ENCODE results near the gene PPP1R14B. TPM values are rescaled to one million over a fixed set of nuclear protein-coding genes. Genes with fewer than 3 reads are reported as not detected.

PPP1R14B gene
- total RNA-seq, 1 donor from 2014 or later: 95.0 TPM

Small RNAs within 50 kb of the gene (small RNA-seq; reads per million reads assigned to genes)
- gene RF00019: not detected

Other genes with a start within 250 kb of the PPP1R14B start
- 0.52 TPM for gene FLRT1, start 211.0 kb downstream of the PPP1R14B start, total RNA-seq
- gene MACROD1, start 80.8 kb downstream of the PPP1R14B start, total RNA-seq: 91.9 TPM
- 69.9 TPM for gene STIP1, start 60.8 kb downstream of the PPP1R14B start, total RNA-seq
- gene FERMT3, start 40.2 kb downstream of the PPP1R14B start, total RNA-seq: 4.7 TPM
- gene TRPT1, start 20.8 kb downstream of the PPP1R14B start, total RNA-seq: 53.2 TPM
- gene NUDT22, start 20.7 kb downstream of the PPP1R14B start, total RNA-seq: 17.2 TPM
- gene DNAJC4, start 16.4 kb downstream of the PPP1R14B start, total RNA-seq: 18.8 TPM
- gene VEGFB, start 12.4 kb downstream of the PPP1R14B start, total RNA-seq: 24.5 TPM
- gene FKBP2, start 5.8 kb downstream of the PPP1R14B start, total RNA-seq: 26.1 TPM
- 9.4 TPM for gene PLCB3, start 4.6 kb upstream of the PPP1R14B start, total RNA-seq
- gene BAD, start 37.7 kb upstream of the PPP1R14B start, total RNA-seq: 23.5 TPM
- gene GPR137, start 38.9 kb upstream of the PPP1R14B start, total RNA-seq: 6.3 TPM
- not detected for gene KCNK4, start 44.4 kb upstream of the PPP1R14B start, total RNA-seq
- not detected for gene CATSPERZ, start 53.4 kb upstream of the PPP1R14B start, total RNA-seq
- 35.0 TPM for gene ESRRA, start 58.6 kb upstream of the PPP1R14B start, total RNA-seq
- gene TRMT112, start 70.6 kb upstream of the PPP1R14B start, total RNA-seq: 247 TPM
- gene PRDX5, start 71.2 kb upstream of the PPP1R14B start, total RNA-seq: 144 TPM
- gene CCDC88B, start 93.3 kb upstream of the PPP1R14B start, total RNA-seq: 2.6 TPM
- gene RPS6KA4, start 112.2 kb upstream of the PPP1R14B start, total RNA-seq: 13.6 TPM